AG04449 (cell line): ENCODE measurements around the gene SEMA3C.

Source experiments
- CTCF ChIA-PET: fragments of 350-600 bp; formaldehyde crosslinking; extraction: SDS; loops from one replicate; lab custom pipeline; 2021; ENCODE audit warnings: antibody characterized with exemption; lab: Yijun Ruan, JAX
- POLR2A ChIA-PET: fragments of 400-600, 350-600 bp; formaldehyde crosslinking; extraction: SDS; loops from one replicate; lab custom pipeline; 2020; ENCODE audit warnings: antibody characterized with exemption, inconsistent platforms; lab: Yijun Ruan, JAX
- DNase-seq: peaks from one replicate; pipeline ENCODE4 v3.0.0-alpha.2; 2010; ENCODE audit warnings: low read depth, low spot score
- H3K4me3 ChIP-seq: 2 replicates; pipeline ENCODE4 v1.5.1; 2011; ENCODE audit warnings: low read depth, mild to moderate bottlenecking, control low read depth, low read length
- TF ChIP-seq, protein P1 (sequence below): IDR thresholded peaks from one replicate; pipeline ENCODE4 v1.5.1; 2011; ENCODE audit warnings: mild to moderate bottlenecking, moderate library complexity, low read length, control low read depth, inconsistent platforms; ENCODE audit not compliant: insufficient read depth; ENCODE audit errors: missing control alignments

SEMA3C gene

DNA sequence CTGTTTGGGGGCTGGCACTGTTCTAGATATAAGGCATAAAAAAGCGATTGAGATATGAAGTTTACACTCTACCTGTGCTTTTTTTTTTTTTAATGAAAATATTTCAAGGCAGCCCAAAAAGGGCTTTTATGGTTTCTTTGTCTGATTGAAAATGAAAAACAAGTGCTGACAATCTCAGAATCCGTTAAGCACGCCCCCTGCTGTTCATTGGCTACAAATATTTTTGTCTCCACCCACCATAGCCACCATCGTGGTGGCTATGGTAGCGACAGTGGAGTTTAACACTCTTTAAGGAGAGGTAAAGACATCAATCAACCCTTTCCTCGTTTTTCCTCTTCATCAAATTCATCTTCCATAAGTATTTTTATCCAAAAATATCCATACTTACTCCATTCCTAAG, 186.2 kb downstream of the SEMA3C start:
- TF ChIP-seq, protein P1, sequence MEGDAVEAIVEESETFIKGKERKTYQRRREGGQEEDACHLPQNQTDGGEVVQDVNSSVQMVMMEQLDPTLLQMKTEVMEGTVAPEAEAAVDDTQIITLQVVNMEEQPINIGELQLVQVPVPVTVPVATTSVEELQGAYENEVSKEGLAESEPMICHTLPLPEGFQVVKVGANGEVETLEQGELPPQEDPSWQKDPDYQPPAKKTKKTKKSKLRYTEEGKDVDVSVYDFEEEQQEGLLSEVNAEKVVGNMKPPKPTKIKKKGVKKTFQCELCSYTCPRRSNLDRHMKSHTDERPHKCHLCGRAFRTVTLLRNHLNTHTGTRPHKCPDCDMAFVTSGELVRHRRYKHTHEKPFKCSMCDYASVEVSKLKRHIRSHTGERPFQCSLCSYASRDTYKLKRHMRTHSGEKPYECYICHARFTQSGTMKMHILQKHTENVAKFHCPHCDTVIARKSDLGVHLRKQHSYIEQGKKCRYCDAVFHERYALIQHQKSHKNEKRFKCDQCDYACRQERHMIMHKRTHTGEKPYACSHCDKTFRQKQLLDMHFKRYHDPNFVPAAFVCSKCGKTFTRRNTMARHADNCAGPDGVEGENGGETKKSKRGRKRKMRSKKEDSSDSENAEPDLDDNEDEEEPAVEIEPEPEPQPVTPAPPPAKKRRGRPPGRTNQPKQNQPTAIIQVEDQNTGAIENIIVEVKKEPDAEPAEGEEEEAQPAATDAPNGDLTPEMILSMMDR, result no peak
- POLR2A ChIA-PET, result no interaction called here
- H3K4me3 ChIP-seq, result no peak overlapping the region
- DNase-seq, result no peak
- CTCF ChIA-PET, result interaction anchor here (1.3 kb wide), 1 partner anchor 9 kb away, joined by 3 read pairs; no protein-coding TSS in a partner anchor

DNA sequence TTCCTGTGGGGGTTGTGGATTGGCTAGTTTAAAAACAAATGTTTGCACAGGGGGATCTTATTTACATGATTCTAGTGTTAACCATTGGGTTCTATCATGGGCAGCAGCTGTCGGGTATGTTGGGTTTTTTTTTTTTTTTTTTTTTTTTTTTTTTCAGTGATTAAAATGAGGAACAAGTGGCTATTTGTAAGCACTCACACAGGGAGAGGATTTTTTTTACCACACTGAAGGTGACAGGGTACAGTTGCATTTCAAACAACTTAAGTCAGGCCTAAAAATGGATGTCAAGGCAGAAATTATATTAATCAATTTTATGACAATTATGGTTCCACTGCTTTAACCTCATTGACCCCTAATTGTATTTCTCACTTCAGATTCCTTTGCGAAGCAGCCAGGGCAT, 187.6 kb downstream of the SEMA3C start:
- TF ChIP-seq, protein P1, result no peak
- no peak for DNase-seq
- ChIA-PET CTCF (interaction anchor here (0.7 to 1.2 kb wide), 2 partner anchors 10 to 18 kb away, joined by 3 to 5 read pairs; no protein-coding TSS in a partner anchor), POLR2A (no interaction called here)
- no peak overlapping the region for H3K4me3 ChIP-seq

DNA sequence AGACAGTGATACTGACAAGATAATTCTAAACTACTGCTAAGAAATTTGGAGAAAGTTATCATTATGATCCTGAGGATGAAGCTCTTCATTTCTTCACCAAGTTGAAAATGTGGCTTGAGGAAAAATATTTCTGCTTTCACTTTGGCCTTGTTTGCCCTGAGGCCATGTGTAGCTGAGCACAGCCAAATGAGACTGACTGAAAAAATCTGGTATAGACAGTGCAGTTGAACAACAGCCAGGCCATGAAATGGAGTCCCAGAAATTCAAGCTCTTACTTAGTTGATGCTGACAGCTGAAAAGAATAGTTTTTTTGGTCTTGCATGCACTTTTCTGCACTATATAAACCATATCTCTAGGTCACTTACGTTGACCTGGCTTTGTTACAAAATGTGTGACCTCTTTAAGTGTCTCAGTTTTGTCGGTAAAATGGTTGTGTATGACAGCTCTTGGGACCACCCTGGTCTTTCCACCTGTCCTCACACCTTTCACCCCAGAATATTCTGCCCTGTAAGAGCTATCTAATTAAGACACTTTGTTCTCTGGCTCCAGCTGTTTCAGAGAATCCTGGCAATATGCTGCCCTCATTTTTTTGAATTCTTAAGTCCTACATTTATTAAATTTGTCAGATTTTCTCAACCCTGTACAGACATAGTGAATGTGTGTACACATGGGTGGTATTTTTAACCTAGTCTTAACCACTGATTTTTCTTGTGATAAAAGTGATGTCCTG, 189.1 kb downstream of the SEMA3C start:
- DNase-seq, result peak; percentile 23
- TF ChIP-seq, protein P1, result no peak
- no peak overlapping the region for H3K4me3 ChIP-seq
- ChIA-PET CTCF (interaction anchor here (1.1 kb wide), 1 partner anchor 17 kb away, joined by 5 read pairs; no protein-coding TSS in a partner anchor), POLR2A (no interaction called here)

DNA sequence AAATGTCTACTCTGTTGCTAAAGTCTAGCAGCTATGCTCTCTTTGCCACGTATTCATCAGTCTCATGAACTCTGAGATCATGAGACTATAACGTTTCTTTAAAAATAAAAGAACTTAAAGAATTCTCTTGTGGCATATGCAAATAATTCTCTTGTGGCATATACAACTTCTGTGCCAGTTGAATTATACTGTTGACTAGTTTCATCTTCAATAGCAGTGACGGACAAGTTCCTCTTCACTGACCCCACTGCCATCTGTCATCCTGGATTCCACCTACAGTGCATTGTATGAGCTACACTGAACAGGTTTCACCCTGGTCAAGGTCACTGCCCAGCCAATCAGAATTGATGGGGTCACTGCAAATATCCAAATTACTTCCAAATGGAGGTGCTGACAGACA, 192.2 kb downstream of the SEMA3C start:
- POLR2A ChIA-PET, result no interaction called here
- H3K4me3 ChIP-seq, result no peak overlapping the region
- TF ChIP-seq, protein P1, result no peak
- CTCF ChIA-PET, result no interaction called here
- DNase-seq, result no peak

DNA sequence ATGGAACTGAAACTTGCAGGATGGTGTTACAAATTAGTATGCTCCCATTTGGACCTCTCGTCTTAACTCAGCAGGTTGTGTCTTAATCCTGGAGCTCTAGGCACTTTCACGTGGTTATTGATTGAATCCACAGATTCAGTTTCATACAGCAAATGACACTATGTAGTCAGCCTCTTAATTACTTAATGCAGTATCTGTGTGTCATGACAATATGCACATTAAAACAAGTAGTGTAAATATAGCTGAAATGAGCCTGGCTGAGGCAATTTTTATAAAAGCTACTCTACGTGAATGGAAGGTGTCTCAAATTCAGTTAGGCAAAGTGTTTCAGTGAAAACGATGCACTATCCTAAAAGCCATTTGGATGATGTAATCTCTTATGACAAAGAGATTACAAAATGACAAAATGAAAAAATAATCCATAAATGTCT, 193.7 kb downstream of the SEMA3C start:
- TF ChIP-seq, protein P1, result no peak
- ChIA-PET POLR2A (no interaction called here), CTCF (interaction anchor here (0.7 to 1.1 kb wide), 2 partner anchors 13 to 733 kb away, joined by 3 read pairs; no protein-coding TSS in a partner anchor)
- H3K4me3 ChIP-seq, result no peak overlapping the region
- DNase-seq, result no peak

DNA sequence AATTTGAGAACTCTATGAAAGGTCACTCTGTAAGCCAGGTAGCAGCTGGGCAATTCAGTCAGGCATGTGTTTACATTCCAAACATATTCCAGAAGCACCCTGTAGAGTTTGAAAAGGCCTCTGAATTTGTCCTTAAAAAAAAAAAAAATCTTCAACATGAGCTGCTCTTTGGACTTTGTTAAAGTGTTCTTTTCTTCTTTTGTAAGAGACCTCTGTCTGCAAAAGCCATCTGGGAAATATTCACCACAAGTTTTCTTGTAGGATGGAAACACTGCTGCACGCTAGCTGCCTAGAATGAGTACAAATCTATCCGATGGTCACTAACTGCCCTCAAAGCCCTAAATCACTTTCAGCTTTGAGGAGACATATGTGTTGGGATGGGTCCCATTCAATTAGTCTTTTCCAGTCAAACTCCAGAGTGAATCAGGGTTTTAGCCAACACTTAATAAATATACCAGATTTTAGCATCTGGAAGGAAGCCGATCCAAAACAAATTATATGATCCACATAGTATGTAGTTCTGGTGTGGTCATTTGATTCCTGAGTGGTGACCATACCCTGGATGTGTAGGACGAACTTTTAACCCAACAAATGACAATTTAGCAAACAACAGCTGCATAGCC, 194.5 kb downstream of the SEMA3C start:
- no peak for DNase-seq
- POLR2A ChIA-PET, result interaction anchor here (0.6 to 1.9 kb wide), 2 partner anchors 13 to 17 kb away, joined by 3 to 6 read pairs; no protein-coding TSS in a partner anchor
- TF ChIP-seq, protein P1, result no peak
- H3K4me3 ChIP-seq, result no peak overlapping the region
- CTCF ChIA-PET, result interaction anchor here (1.1 kb wide), 1 partner anchor 14 kb away, joined by 3 read pairs; no protein-coding TSS in a partner anchor
